DLD1 (cell line): Measurements from ENCODE around the gene DEFB123.

Experiments
- in situ Hi-C: cut with HindIII; loops from 2 replicates; pipeline ENCODE4 v1.10.0; 2017; ENCODE audit warnings: low sequenced_read_pairs

The DEFB123 gene

GRCh38 chr20:31473331-31474096 is 33.1 kb downstream of the DEFB123 start:
- in situ Hi-C loops = no loop called here

- in situ Hi-C loops = no loop called here
Observed at GRCh38 chr20:31474097-31474436, 33.6 kb downstream of the DEFB123 start.

- in situ Hi-C loops = no loop called here
Observed at GRCh38 chr20:31474758-31475427, 34.5 kb downstream of the DEFB123 start, which contains the start of the genes DEFB124 and REM1. Gene DEFB124 (minus strand): TSS chr20:31475127. CDS start chr20:31473013, 2,114 bp downstream. Gene REM1 (plus strand): TSS chr20:31475288. CDS start chr20:31476446, 1,158 bp downstream.

- in situ Hi-C loops = no loop called here
Observed at GRCh38 chr20:31475472-31476293, 35.3 kb downstream of the DEFB123 start.

GRCh38 chr20:31476294-31476585 is 35.8 kb downstream of the DEFB123 start:
- in situ Hi-C loops = no loop called here

- in situ Hi-C loops = no loop called here
Observed at GRCh38 chr20:31476643-31477215, 36.3 kb downstream of the DEFB123 start.

- in situ Hi-C loops = no loop called here
Observed at GRCh38 chr20:31484001-31484400, 43.6 kb downstream of the DEFB123 start.

GRCh38 chr20:31485450-31486339 is 45.3 kb downstream of the DEFB123 start:
- in situ Hi-C loops = no loop called here

- in situ Hi-C loops = no loop called here
Observed at GRCh38 chr20:31488115-31488514, 47.7 kb downstream of the DEFB123 start.

GRCh38 chr20:31489152-31489551 is 48.7 kb downstream of the DEFB123 start:
- in situ Hi-C loops = no loop called here

- in situ Hi-C loops = no loop called here
Observed at GRCh38 chr20:31490752-31491151, 50.3 kb downstream of the DEFB123 start.

- in situ Hi-C loops = no loop called here
Observed at GRCh38 chr20:31494131-31494530, 53.7 kb downstream of the DEFB123 start.

- in situ Hi-C loops = no loop called here
Observed at GRCh38 chr20:31496761-31497295, 56.4 kb downstream of the DEFB123 start.

- in situ Hi-C loops = no loop called here
Observed at GRCh38 chr20:31497838-31498540, 57.6 kb downstream of the DEFB123 start.
